ENCODE data around the gene GPATCH1. TPM values are rescaled to one million over a fixed set of nuclear protein-coding genes. Genes with fewer than 3 reads are reported as not detected.

GPATCH1 gene
- total and polyA plus RNA-seq, 4 donors: 2.5 to 5.2 (median 3.6) TPM

GRCh38 chr19:33102893-33103292, 21.9 kb downstream of the GPATCH1 start:
- no peak for TF ChIP-seq FOXA2 (IDR thresholded peaks at IDR 0.05)
- TF ChIP-seq ATF3 (IDR thresholded peaks at IDR 0.05): no peak
- no peak for TF ChIP-seq MAX (IDR thresholded peaks at IDR 0.05)
- no peak for TF ChIP-seq TAF1 (conservative IDR thresholded peaks at IDR 0.05)
- TF ChIP-seq HNF4G (IDR thresholded peaks at IDR 0.05): no peak
- TF ChIP-seq SP1 (IDR thresholded peaks at IDR 0.05): no peak
- no peak for TF ChIP-seq CTCF (IDR thresholded peaks at IDR 0.05; ENCODE audit: low read depth, low read length, missing input control)
- TF ChIP-seq EGR1 (IDR thresholded peaks at IDR 0.05; ENCODE audit: low read depth in 2 of 2): no peak
- TF ChIP-seq ZBTB33 (IDR thresholded peaks at IDR 0.05): no peak
- Histone ChIP-seq H3K4me3 (ENCODE audit: low read depth in 1 of 3, low read length in 3 of 3) (no peak overlapping the region), H3K4me1 (ENCODE audit: control insufficient read depth in 4 of 4, insufficient read depth in 4 of 4, low read length in 3 of 4) (no peaks in the 10 kb centered on the region), H3K36me3 (ENCODE audit: control insufficient read depth in 4 of 4, insufficient read depth in 3 of 4, low read depth in 1 of 4, low read length in 3 of 4) (peaks cover 6 to 50% (median 26%) of the 10 kb centered on the region in 4 donors), H3K9me3 (ENCODE audit: control insufficient read depth in 4 of 4, low read length in 3 of 4) (no peaks in the 10 kb centered on the region), H3K27ac (ENCODE audit: low read depth in 1 of 2, low read length in 2 of 2) (no peak overlapping the region), H3K9ac (ENCODE audit: low read depth in 1 of 2, low read length in 2 of 2) (no peak overlapping the region), H3K27me3 (ENCODE audit: control insufficient read depth in 4 of 4, insufficient read depth in 4 of 4, low read length in 3 of 4) (no peaks in the 10 kb centered on the region)
- DNase-seq (ENCODE audit: low spot score): no peak
- 93% methylated on average over 6 of the region's 6 CpGs for WGBS

DNA sequence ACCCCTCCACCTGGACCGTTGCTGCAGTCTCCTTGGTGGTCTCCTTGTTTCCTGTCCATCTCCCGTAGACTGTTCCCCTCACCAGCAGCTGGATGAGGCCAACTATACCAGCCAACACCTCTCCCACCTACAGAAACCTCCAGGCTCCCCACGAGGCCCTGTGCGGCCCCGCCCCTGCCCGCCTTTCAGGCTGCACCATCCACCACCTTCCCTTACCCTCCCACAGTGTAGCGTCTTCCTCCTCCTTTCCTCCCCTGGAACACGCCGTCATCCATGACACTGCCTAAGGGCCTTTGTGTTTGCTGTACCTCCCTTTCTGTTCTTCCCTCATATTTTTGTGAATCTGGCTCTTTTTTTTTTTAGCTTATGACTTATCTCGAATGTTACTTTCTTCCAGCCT, 27.2 kb downstream of the GPATCH1 start:
- Histone ChIP-seq H3K27me3 (ENCODE audit: control insufficient read depth in 4 of 4, insufficient read depth in 4 of 4, low read length in 3 of 4) (no peaks in the 10 kb centered on the region), H3K4me3 (ENCODE audit: low read depth in 1 of 3, low read length in 3 of 3) (no peak overlapping the region), H3K36me3 (ENCODE audit: control insufficient read depth in 4 of 4, insufficient read depth in 3 of 4, low read depth in 1 of 4, low read length in 3 of 4) (peaks cover 10 to 60% (median 32%) of the 10 kb centered on the region in 4 donors), H3K9ac (ENCODE audit: low read depth in 1 of 2, low read length in 2 of 2) (no peak overlapping the region), H3K4me1 (ENCODE audit: control insufficient read depth in 4 of 4, insufficient read depth in 4 of 4, low read length in 3 of 4) (peaks cover 0 to 10% (median 4%) of the 10 kb centered on the region in 4 donors), H3K27ac (ENCODE audit: low read depth in 1 of 2, low read length in 2 of 2) (no peak overlapping the region), H3K9me3 (ENCODE audit: control insufficient read depth in 4 of 4, low read length in 3 of 4) (no peaks in the 10 kb centered on the region)
- WGBS: 94% methylated on average over 10 of the region's 10 CpGs
- DNase-seq (ENCODE audit: low spot score): no peak
- no peak for TF ChIP-seq EGR1 (IDR thresholded peaks at IDR 0.05; ENCODE audit: low read depth in 2 of 2)
- TF ChIP-seq FOXA1 (IDR thresholded peaks at IDR 0.05): no peak
- no peak for TF ChIP-seq SP1 (IDR thresholded peaks at IDR 0.05)
- TF ChIP-seq JUND (IDR thresholded peaks at IDR 0.05): no peak
- TF ChIP-seq GABPA (IDR thresholded peaks at IDR 0.05 in 1 of 2, conservative IDR thresholded peaks at IDR 0.05 in 1 of 2): no peak
- no peak for TF ChIP-seq TAF1 (conservative IDR thresholded peaks at IDR 0.05)
- TF ChIP-seq RAD21 (IDR thresholded peaks at IDR 0.05): no peak
- no peak for TF ChIP-seq HNF4A (conservative IDR thresholded peaks at IDR 0.05)
- no peak for TF ChIP-seq FOXA2 (IDR thresholded peaks at IDR 0.05)
- no peak for TF ChIP-seq YY1 (IDR thresholded peaks at IDR 0.05)
